ENCODE results near the gene UQCRFS1.

- TF ChIP-seq CTCF (IDR thresholded peaks at IDR 0.05) = no peak
- TF ChIP-seq POLR2AphosphoS5 (IDR thresholded peaks at IDR 0.05) = no peak
- TF ChIP-seq EP300 (IDR thresholded peaks at IDR 0.05) = no peak
These were observed 26.3 kb upstream of the UQCRFS1 start for GRCh38 chr19:29239213-29239776.
